Measurements from ENCODE around the gene SPSB2. TPM values are rescaled to one million over a fixed set of nuclear protein-coding genes. Genes with fewer than 3 reads are reported as not detected.

SPSB2 gene
- total and polyA plus RNA-seq, 9 of the 15 experiments (the other 6 are each of a cell fraction or from before 2014, with no cell fraction given) = 0.10 to 10.6 (median 1.9) TPM

GRCh38 chr12:6851921-6852650 is 21.0 kb downstream of the SPSB2 start, which contains the start of gene USP5 (continued):
- peak; percentile 96 for TF ChIP-seq CREM (IDR thresholded peaks at IDR 0.05; ENCODE audit: low read depth)
- TF ChIP-seq NR4A1 (CRISPR knock-in tag; IDR thresholded peaks at IDR 0.05) = 0 out of 2 replicates have a peak, but pooled peaks have one; percentile 46
- TF ChIP-seq NR4A1 (tag; IDR thresholded peaks at IDR 0.05) = peak; percentile 95
- TF ChIP-seq HMGN3 (IDR thresholded peaks at IDR 0.05; ENCODE audit: borderline replicate concordance, extremely low read depth, insufficient read length, low read depth, low read length) = peak; percentile 2
- TF ChIP-seq NKRF (IDR thresholded peaks at IDR 0.05; ENCODE audit: borderline replicate concordance) = peak; percentile 83
- peak; percentile 62 for TF ChIP-seq L3MBTL2 (IDR thresholded peaks at IDR 0.05)
- peak; percentile 72 for TF ChIP-seq EP400 (IDR thresholded peaks at IDR 0.05)
- TF ChIP-seq MAFF (IDR thresholded peaks at IDR 0.05; ENCODE audit: low read length) = no peak
- TF ChIP-seq POLR2G (IDR thresholded peaks at IDR 0.05; ENCODE audit: low read depth, low read length) = peak; percentile 79
- TF ChIP-seq FOXJ2 (tag; IDR thresholded peaks at IDR 0.05) = peak; percentile 93
- peak; percentile 95; the same call in 1 of the 2 replicates for TF ChIP-seq ZNF76 (CRISPR knock-in tag; IDR thresholded peaks at IDR 0.05; ENCODE audit: borderline replicate concordance)
- TF ChIP-seq THRB (CRISPR knock-in tag; conservative IDR thresholded peaks at IDR 0.05) = peak; percentile 80; the same call in 1 of the 2 replicates
- TF ChIP-seq USF2 (CRISPR knock-in tag; IDR thresholded peaks at IDR 0.05) = peak; percentile 48
- TF ChIP-seq COPS2 (conservative IDR thresholded peaks at IDR 0.05) = no peak
- TF ChIP-seq ZNF592 (IDR thresholded peaks at IDR 0.05) = peak; percentile 99
- no peak for TF ChIP-seq FUS (optimal IDR thresholded peaks at IDR 0.05; ENCODE audit: low read depth, low read length)
- no peak for TF ChIP-seq TFE3 (CRISPR knock-in tag; IDR thresholded peaks at IDR 0.05)

Data from K562 (cell line).